ENCODE results near the gene CISH. TPM values are rescaled to one million over a fixed set of nuclear protein-coding genes. Genes with fewer than 3 reads are reported as not detected.

CISH gene
- 3.3 TPM for polyA plus RNA-seq (2013, experiment 1 of 2; ENCODE audit: insufficient read length)
- polyA plus RNA-seq (2013, experiment 2 of 2; ENCODE audit: insufficient read length), result 3.2 TPM

- DNase-seq, result peak; percentile 95
These were observed at the start of gene CISH for GRCh38 chr3:50611464-50612233. TSS of gene CISH (minus strand) at chr3:50611774. CDS start at chr3:50611650, 124 bp downstream.

- no peak for DNase-seq
These were observed 48.8 kb upstream of the CISH start for GRCh38 chr3:50660386-50660785.

GRCh38 chr3:50658831-50659230, 47.3 kb upstream of the CISH start:
- DNase-seq, result no peak

- no peak for DNase-seq
These were observed 46.8 kb upstream of the CISH start for GRCh38 chr3:50658416-50658815.

- no peak for DNase-seq
These were observed 46.2 kb upstream of the CISH start for GRCh38 chr3:50657816-50658215.

GRCh38 chr3:50657407-50657806, 45.8 kb upstream of the CISH start:
- DNase-seq, result no peak

- no peak for DNase-seq
These were observed 45.0 kb upstream of the CISH start for GRCh38 chr3:50656417-50657195.

GRCh38 chr3:50655009-50655830, 43.6 kb upstream of the CISH start:
- no peak for DNase-seq

GRCh38 chr3:50653937-50654595, 42.5 kb upstream of the CISH start:
- DNase-seq, result no peak

GRCh38 chr3:50652709-50653108, 41.1 kb upstream of the CISH start:
- no peak for DNase-seq

GRCh38 chr3:50651920-50652529, 40.5 kb upstream of the CISH start:
- DNase-seq, result no peak

- no peak for DNase-seq
These were observed 39.9 kb upstream of the CISH start for GRCh38 chr3:50651445-50651844.

GRCh38 chr3:50650018-50650417, 38.4 kb upstream of the CISH start:
- DNase-seq, result no peak

- no peak for DNase-seq
These were observed 37.9 kb upstream of the CISH start for GRCh38 chr3:50649451-50649931.

- DNase-seq, result no peak
These were observed 37.4 kb upstream of the CISH start for GRCh38 chr3:50648944-50649343.

- no peak for DNase-seq
These were observed 36.7 kb upstream of the CISH start for GRCh38 chr3:50648313-50648712.

- DNase-seq, result no peak
These were observed 33.8 kb upstream of the CISH start for GRCh38 chr3:50645378-50645777.

GRCh38 chr3:50644561-50644960, 33.0 kb upstream of the CISH start:
- no peak for DNase-seq

GRCh38 chr3:50642382-50642781, 30.8 kb upstream of the CISH start:
- no peak for DNase-seq

- peak; percentile 68 for DNase-seq
These were observed 27.5 kb upstream of the CISH start for GRCh38 chr3:50639055-50639494.

GRCh38 chr3:50637945-50638344, 26.4 kb upstream of the CISH start:
- DNase-seq, result no peak

- no peak for DNase-seq
These were observed 25.4 kb upstream of the CISH start for GRCh38 chr3:50637011-50637410.
